HL-60/S4 (cell line): ENCODE data around the gene ALOX12B.

ENCODE experiments used
- in situ Hi-C: fragments of 300-500 bp; cut with MboI; formaldehyde crosslinking; loops from 2 replicates; pipeline ENCODE4 v1.14.3; 2022; ENCODE audit warnings: low sequenced_read_pairs

Gene ALOX12B

DNA sequence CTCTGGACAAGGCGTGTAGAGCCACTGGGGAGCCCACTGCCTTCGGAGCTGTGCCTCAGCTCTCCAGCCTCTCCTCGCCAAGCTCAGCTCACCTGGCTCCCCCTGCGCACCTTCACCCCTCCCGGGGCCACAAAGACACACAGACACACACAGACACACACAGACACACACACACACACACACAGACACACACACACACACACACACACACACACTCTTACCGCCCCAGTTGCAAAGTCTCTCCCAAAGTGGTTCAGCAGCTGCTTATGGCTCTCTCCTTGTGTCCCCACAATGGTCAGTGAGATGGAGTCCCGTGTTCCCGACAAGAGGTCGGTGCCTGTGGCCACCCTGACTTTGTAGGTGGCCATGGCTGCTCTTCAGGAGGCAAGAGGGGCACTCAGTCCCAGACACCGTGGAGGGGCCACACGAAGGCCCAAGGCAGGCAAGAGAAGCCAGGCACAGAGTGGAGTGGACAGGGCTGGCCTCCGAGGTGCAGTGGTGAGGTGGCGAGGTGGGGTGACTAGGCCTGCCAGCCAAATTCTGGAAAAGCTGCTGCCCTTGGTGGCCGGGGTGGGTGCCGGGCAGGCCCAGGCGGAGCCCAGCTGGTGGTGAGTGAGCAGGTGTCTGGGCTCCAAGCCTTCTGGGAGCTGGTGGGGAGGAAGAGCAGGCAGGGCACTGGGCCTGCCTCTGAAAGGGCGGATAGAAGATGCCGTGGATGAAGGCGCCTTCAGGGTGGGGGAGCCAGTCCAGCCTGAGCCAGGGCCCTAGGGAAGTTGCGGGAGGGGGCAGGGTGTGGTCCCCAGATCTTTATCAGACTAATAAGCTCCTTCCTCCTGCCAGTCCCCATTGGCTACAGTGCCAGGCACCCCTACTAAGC lies at the start of gene ALOX12B:
TSS of gene ALOX12B (minus strand) at position 642 of the 877 bp plus-strand sequence. CDS start at position 368, 274 bp downstream.
- in situ Hi-C loops, result loop anchor here (25.0 kb wide), 1 partner anchor 650 kb away; the partner anchor contains the start of gene CCDC42

DNA sequence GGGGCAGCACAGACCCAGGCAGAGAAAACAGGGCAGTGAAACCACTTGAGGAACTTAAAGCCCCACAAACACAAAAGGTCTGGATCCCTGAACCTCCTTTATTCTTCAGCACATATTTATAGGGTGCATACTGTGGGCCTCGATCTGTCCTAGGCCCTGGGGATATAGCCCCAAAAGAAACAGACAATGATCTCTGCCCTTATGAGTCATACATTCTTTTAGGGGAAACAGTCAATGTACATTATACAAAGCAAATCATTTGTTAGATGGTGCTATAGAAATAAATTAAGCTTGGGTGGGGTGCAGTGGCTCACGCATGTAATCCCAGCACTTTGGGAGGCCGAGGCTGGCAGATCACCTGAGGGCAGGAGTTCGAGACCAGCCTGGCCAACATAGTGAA lies 46.4 kb upstream of the ALOX12B start:
- in situ Hi-C loops, result no loop called here

DNA sequence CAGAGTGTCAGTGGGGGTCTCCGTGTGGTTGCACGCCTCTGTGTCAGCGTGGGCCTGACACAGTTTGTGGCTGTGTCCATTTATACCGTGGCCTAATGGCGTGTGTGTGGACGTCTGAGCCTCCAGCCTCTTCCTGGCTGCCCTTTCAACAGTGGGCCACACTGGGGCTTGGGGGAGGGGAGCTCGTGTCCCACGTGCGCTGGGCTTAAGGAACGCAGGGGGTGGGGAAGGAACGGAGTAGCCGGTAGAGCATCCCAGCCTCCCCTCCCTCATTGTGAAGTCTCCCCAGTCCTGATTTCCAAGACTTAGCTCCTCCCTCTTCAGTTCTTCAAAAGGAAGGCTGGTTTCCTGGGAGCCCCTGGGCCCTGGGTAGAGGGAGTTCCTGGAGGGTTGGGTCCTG lies 45.9 kb upstream of the ALOX12B start:
- in situ Hi-C loops, result no loop called here

DNA sequence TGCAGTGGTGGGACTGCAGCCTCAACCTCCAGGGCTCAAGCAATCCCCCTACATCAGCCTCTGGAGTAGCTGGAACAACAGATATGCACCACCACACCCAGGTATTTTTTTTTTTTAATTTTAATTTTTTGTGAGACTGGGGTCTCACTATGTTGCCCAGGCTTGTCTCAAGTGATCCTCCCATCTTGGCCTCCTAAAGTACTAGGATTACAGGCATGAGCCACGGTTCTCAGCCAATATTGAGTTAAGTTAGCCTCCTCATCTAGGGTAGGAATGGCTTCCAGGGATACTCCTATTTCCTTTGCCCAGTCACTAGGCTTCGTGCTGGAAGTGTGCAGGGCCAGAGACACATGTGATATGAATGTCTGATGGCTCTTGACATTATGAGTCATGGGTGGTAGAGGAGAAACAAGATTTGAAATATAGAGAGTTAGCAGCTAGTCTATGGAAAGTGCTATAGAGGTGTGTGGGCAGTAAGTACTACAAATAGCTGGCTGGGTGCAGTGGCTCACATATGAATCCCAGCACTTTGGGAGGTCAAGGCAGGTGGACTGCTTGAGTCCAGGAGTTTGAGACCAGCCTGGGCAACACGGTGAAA lies 44.4 kb upstream of the ALOX12B start:
- in situ Hi-C loops, result no loop called here

DNA sequence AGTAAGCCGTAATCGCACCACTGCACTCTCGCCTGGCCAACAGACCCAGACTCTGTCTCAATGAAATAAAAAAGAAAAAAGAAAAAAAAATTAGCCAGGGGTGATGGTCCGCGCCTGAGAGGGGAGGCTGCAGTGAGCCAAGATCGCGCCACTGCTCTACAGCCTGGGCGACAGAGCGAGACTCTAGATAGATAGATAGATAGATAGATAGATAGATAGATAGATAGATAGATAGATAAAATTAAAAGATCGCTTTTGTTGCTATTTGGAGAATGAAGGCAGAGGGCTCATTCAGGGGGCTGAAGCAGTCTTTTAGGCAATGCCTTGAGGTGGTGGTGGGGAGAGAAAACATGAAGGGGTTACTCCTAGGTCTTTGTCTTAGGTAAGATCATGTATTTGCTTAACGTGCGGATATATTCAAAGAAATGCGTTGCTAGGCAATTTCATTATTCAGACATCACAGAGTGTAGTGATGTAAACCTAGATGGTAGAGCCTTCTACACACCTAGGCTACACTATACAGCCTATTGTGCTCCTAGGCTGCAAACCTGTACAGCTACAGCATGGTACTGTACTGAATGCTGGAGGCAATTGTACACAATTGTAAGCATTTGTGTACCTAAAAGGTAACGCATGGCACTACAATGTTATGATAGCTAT lies 40.7 kb upstream of the ALOX12B start:
- in situ Hi-C loops, result no loop called here

DNA sequence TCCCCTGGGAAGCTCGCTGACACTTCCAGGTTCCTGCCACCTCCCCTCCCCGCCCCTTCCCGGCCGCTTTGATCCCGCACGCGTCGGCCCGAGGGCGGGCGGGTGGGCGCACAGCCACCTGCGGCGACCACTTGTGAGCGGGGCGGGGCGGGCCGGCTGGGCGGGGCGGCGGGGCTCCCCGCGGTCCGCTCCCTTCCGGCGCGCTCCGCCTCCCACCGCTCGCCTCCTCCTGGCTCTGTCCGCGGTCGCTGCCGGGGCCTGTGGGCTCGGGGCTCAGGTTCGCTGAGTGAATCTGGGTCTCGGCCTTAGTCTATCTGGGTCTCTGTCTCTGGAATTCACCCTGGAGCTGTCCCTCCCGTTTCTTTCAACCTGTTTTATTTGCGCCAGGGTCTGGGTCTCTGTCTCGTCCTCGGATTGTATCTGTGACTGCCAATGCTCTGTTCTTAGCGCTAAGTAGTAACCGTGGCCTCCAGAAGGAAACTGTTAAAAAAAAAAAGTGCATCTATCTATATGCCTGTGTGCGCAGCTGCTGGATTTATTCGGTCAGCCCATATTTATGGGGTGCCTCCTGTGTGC lies 39.1 kb upstream of the ALOX12B start:
- in situ Hi-C loops, result no loop called here

DNA sequence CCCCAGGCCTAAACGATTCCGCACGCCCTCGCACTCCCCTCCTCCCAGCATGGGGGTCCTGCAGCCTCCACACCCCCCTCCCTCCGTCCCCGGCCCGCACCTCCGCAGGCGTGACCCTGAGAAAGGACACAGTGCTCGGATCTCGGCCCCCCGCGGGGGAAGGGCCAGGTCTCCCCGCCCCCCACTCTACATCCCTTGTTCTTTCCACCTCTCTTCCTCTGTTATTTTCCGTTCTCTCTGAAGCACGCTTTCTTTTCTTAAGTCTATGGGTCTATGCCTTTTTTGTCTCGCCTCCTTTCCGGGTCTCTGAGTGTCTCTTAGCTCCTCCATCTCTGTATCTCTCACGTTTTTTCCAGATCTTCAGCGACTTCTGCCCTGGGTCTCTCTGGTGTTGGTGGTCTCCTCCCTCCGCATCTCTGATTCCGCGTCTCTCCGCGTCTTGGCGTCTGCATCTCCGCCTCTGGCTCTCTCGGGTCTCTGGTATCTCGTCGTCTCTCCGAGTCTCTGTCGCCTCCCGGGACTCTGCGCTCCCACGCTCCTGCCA lies 38.5 kb upstream of the ALOX12B start:
- in situ Hi-C loops, result no loop called here

DNA sequence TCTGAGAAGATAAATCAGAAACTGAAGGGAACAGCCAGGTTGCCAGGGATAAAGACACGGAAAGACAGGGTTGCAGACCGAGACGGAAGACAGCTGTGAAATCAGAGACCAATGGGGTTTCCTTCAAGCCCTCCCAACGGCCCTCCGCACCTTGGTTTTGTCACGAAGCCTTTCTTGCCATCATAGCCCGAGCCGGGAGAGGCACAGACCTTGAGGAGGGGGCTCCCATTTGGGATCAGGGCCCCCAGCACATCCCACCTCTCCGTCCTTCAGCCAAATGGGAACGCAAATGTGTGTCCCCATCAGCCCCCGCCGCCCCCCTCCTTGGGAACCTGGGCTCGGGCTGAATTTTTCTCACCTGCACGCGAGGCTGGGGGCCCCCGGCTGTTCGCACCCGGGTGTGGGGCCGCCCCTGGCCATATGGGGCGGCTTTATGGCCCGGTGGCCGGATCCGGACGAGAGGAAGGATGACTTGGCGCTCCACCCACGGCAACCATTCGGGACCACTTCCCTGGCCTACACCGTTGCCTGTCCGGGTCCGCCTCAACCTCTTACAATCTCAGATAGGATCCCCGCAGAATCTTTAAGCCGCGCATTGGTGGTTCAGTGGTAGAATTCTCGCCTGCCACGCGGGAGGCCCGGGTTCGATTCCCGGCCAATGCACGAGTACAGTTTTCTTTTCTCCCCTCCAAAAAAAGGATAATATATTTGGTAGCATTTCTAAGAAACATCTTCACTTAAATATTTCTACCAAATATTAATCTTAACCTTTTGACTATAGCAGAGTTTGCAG lies 37.8 kb upstream of the ALOX12B start:
- in situ Hi-C loops, result no loop called here

DNA sequence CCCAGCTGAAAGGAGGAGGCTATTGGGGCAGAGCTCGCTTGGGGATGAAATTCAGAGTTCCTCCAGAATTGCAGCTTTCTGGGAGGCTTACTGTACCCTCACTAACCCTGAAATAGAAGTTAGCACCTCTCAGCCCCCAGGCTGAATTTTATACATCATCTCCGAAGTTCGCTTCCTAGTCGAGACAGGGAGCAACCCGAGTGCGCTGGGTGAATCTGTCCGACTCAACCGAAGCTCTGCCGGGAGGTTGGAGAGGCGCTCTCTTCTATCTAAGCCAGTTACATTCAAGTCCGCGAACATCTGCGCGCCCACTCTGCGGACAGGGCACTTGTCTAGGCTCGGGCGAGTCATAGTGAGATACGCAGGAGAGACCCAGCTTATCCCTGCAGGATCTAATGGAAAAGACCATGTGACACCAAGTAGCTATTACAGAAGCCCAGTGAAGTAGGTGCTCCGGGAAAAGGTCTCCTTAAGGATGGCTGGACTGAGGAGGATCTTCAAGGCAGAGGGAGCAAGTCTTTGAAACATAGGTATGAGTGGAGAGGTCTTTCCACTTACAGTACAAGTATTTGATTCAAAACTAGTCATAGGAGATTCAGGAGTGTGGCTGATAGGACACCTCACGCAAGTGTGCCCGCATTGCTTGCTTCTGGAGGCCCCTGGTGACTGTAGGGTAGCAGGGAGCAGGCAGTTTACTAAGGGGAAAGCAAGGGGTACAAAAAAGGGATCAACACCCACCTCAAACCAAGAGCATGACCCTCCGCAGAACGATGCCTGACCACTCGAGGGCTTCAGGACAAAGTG lies 37.0 kb upstream of the ALOX12B start:
- in situ Hi-C loops, result no loop called here

DNA sequence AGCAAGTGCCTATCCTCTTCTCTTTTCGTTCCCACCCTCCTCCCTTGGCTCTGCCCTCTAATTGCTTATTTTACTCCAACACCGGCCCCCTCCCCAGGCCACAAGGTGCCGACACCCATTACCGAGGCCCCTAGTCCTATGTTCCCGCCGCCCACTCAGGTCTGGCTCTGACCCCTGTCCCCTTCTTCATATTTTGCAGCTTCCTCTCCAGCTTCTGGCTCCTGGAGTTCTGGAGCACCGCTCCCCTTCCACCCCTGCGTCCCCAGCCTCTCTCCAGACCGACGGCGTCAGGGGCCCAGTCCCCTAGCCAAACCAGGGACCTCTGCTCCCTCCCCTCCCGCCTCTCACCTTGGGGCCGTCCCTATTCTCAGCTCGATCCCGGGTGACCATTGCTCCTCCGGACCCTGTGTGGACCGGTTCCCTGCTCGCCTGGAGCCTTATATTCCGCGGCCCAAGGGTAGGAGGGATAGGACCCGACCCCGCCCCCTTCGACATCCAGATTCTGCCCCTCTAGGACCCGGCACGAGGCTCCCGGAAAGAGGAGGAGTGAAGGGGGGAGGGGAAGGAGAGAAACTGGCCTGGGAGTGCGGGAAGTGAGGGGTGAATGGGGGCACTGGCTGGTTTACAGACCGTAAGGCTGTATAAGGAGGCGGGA lies 36.3 kb upstream of the ALOX12B start, which contains the start of gene HES7:
TSS of gene HES7 (minus strand) at position 412 of the 655 bp plus-strand sequence. CDS start at position 390, 22 bp downstream.
- in situ Hi-C loops, result no loop called here

DNA sequence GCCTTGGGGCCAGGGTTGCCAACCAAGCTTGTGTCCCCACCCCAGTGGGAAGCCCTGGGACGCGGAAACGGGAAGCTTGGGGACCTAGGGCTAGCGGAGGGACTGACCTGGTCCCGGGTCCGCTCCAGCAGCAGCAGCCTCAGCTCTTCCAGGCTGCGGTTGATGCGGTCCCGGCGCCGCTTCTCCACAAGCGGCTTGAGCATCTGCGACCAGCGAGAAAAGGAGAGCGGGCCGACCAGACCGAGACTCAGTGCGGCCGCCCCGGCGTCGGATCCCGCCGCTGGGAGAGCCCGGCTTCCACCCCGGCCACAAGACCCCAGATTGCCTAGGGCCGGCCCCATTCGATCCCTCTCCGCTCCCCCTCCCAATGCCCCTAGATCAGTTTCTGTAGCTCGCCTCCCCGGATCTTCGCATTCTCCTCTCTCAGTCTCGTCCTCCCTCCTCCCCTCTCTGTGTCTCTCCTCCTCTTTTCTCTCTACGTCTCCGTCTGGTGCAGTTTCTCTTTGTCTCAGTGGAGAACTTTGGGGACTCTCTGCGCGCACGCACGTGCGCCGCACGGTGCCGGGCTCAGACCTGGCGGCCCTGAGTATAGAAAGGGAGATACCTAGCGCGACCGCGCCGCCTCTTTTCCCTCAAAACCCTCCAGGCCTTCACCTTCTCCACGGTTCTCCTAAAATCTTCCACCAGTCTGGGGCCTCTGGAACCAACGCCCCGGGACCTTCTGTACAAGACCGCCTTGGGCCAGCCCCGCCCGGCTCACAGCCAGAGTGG lies 35.6 kb upstream of the ALOX12B start:
- in situ Hi-C loops, result no loop called here

DNA sequence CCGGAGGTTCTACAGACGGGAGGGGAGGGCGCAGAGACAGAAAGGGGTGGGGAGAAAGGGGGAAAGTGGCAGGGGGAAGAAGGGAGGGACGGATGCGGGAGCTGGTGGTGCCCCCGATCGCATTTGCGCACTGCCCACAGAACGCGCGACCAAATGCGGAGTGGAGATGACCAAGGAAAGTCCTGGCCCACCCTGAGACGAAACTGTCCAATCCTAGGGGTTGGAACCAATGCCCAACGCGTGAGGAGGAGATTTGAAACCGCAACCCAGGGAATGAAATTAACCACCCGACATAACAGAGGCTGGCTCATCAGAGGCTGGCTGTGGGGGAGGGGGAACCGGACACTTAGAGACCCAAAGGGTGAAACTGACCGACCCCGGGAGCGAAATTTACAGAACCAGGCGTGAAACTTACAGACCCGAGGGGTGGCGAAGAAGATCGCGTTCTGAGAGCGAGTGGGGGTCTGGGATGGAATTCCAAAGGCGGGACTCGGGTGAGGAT lies 35.0 kb upstream of the ALOX12B start:
- in situ Hi-C loops, result no loop called here

DNA sequence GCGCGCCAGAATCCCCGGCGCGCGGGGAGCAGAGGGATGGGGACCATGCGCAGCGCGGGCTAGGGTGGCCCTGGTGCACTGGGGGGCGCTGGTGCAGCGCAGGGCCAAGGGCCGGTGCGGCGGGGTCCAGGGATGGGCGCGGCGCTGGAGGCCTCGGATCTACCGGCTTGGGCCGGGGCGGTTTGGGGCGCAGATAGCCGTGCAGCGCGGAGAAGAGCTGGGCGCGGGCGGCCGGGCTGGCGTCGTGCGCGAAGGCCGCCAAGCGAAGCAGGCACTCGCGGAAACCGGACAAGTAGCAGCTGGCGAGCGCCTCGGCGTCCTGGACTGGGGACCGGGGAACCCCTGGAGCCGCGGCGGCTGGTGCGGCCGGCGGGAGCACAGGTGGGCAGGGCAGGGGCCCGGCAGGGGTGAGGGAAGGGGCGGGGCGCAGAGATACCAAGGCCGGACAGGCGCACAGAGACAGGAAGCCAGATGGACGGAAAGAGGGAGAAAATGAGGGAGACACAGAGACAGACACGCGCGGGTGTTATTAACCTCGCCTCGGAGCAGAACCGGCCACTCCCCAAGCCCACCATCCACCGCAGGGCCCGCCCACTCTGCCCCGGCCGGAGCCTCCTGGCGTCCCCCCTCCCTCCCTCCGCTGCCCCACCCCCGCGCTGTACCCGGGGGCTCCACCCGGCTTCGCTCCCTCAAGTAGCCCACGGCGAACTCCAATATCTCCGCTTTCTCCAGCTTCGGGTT lies 34.3 kb upstream of the ALOX12B start:
- in situ Hi-C loops, result no loop called here

DNA sequence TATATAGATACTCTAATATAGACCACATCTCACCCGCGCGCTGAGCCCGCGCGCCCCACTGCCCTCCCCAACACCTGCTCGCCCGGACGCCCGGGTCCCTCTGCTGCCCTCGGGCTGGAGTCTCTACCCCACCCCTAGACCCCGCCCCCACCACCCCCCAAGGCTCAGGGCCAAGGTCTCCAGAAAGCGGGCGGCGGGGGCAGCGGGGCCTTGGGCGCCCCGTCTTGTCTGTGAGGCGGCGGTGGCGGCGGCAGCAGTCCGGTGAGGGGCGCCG lies 33.8 kb upstream of the ALOX12B start:
- in situ Hi-C loops, result no loop called here

DNA sequence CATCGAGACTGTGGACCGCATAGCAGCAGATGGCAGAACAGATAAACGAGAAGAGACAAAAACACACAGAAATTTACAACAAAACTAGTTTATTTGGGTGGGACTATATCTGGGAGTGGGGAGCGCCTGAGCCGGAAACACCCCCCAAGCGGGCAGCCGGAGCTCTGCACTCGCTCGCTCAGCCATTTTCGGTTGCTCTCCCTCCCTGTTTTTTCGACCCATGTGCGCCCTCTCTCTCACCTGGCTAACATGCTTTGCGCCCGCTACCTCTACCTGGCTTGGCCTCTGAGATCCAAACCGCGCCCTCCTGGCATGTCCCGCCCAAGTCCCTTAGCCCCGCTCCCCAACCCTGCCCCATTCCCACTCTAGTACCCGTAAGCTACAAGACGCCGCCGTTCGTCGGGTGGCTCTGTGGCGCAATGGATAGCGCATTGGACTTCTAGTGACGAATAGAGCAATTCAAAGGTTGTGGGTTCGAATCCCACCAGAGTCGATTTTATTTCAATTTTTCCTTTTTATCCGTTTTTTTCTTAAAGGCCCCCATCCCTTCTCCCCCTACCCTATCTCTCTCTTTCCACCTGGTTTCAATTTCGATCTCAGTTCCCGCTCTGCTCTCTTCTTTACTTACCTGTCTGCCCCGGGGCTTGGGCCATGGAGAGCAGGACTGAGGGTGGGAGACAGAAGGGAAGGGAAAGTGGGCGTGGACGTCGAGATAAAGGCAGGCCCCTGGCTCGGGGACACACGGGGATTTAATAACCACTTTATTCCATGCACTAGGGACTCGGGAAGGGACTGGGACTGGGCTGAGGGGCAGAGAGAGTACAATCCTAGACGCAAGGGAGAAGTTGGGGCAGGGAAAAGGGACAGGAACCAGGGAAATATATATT lies 33.2 kb upstream of the ALOX12B start:
- in situ Hi-C loops, result no loop called here
